Activated CD8-positive, alpha-beta T cell treated with anti-CD3 and anti-CD28 coated beads, Interleukin-2, amount 10 ng/mL, durations not matched to agents 7 days and 5 days (primary cell): ENCODE results near the gene ASTN2. TPM values are rescaled to one million over a fixed set of nuclear protein-coding genes. Genes with fewer than 3 reads are reported as not detected.

Source experiments
- ATAC-seq: fragments of 150-1000 bp; cut with Tn5 transposase; one replicate; pipeline ENCODE4 v1.10.0; 2021; ENCODE audit warnings: moderate library complexity
- CTCF ChIA-PET: fragments of 350-600 bp; sonication (Branson Sonifier 250); formaldehyde crosslinking; loops from one replicate; lab custom pipeline; 2021; ENCODE audit warnings: antibody characterized with exemption; lab: Charles Lee
- POLR2A ChIA-PET: fragments of 350-600 bp; sonication (Branson Sonifier 250); formaldehyde crosslinking; loops from one replicate; lab custom pipeline; 2021; ENCODE audit warnings: antibody characterized with exemption; lab: Charles Lee
- DNase-seq: peaks from one replicate; pipeline ENCODE4 v3.0.0-alpha.2; 2020
- H3K27ac Mint-ChIP-seq: one replicate; pipeline ENCODE4 v1.8.0; 2021; ENCODE audit warnings: mild to moderate bottlenecking, mixed read lengths
- H3K27me3 Mint-ChIP-seq: one replicate; pipeline ENCODE4 v1.8.0; 2021; ENCODE audit warnings: low read depth, mixed read lengths
- H3K36me3 Mint-ChIP-seq: one replicate; pipeline ENCODE4 v1.8.0; 2021; ENCODE audit warnings: low read depth, mixed read lengths
- H3K4me1 Mint-ChIP-seq: one replicate; pipeline ENCODE4 v1.8.0; 2021; ENCODE audit warnings: low read depth, mixed read lengths
- H3K4me3 Mint-ChIP-seq: one replicate; pipeline ENCODE4 v1.8.0; 2021; ENCODE audit warnings: mild to moderate bottlenecking, mixed read lengths
- H3K9me3 Mint-ChIP-seq: one replicate; pipeline ENCODE4 v1.8.0; 2022; ENCODE audit warnings: mixed read lengths; ENCODE audit not compliant: insufficient read depth
- total RNA-seq, 2 experiments: library from RNA; stranded (reverse); gene quantifications; one replicate each; pipeline ENCODE4 v1.2.3, GENCODE V29; 2021

Gene ASTN2
- total RNA-seq, 2 experiments from 2014 or later, result 4.7 to 4.9 TPM

DNA sequence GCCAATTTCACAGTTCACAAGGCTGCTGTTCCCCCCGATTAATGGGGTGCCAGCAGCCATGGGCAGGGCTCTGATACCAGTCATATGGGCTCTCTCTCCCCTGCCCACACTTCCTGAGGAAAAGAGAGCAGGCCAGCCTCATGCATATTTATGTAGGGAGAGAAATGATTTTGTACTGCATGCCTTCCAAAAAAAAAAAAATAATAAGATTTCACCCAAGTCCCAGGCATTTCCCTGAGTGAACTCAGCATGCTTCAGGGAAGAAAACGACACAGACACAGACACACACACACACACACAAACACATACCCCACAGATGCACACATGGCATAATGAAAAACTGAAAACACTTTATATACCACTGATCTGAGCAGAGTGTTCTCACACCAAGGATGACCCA, 232.8 kb downstream of the ASTN2 start:
- no peaks in the 10 kb centered on the region for H3K27me3 Mint-ChIP-seq
- H3K27ac Mint-ChIP-seq, result no peak overlapping the region
- no peak for DNase-seq
- POLR2A ChIA-PET, result no interaction called here
- CTCF ChIA-PET, result no interaction called here
- no peak overlapping the region for H3K4me3 Mint-ChIP-seq
- H3K4me1 Mint-ChIP-seq, result no peaks in the 10 kb centered on the region
- no peaks in the 10 kb centered on the region for H3K36me3 Mint-ChIP-seq
- no peak for ATAC-seq
- no peaks in the 10 kb centered on the region for H3K9me3 Mint-ChIP-seq

DNA sequence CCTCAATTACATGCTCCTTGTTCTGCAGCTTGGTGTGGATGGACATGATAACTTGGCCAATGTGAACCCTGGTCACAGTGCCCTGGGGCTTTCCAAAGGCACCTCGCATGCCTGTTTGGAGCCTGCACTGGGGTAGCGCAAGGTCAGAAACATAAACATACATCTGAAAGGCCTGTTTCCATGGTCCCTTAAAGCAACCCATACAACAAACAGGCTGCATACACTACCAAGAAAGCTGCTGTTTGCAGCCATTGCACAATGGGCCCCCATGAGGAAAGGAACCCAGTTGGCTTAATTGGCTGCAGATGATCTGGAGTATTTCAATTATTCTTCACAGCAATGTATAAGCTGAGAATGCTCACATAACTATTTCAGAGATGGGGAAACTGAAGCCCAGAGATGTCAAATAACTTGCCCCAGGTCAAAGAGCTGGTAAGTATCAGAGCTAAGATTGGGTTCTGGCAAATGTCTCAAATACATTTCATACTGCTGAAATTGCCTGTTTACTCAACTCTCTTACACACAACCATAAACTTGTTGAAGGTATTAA, 233.9 kb downstream of the ASTN2 start:
- ATAC-seq, result no peak
- ChIA-PET CTCF (no interaction called here), POLR2A (no interaction called here)
- no peaks in the 10 kb centered on the region for H3K27me3 Mint-ChIP-seq
- no peaks in the 10 kb centered on the region for H3K9me3 Mint-ChIP-seq
- no peaks in the 10 kb centered on the region for H3K4me1 Mint-ChIP-seq
- no peak overlapping the region for H3K27ac Mint-ChIP-seq
- DNase-seq, result no peak
- no peaks in the 10 kb centered on the region for H3K36me3 Mint-ChIP-seq
- H3K4me3 Mint-ChIP-seq, result no peak overlapping the region

DNA sequence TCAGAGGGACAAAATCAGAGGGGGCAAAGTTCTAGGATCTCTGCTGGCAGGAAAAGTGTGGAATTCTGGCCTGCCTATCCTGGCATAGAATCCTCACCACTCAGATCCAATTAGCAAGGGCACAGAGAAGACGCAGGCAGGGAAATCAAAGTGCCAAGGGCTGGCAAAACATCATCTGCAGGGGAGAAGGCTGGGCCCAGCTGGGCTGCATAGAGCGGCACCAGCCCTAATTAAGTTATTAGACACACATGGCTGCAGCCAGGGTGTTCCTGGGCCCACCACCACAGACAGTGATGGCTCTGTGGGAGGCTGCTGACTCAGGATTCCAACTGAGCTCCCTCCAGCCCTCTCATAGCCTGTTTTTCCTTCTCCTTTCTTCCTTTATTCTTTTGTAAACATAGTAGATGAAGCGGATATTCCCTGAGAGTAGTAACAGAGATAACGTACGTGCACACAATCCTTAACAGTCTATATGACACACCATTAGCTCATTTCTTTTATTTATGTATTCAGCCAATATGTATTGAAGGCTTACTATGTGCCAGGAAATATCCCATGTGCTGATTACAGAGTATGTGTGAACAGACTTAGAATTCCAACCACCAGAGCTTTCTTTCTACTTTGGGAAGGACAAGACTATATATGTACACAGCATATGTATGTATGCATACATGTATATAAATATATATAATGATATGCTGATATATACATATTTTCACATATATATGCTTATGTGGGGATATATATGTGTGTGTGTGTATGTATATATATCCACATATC, 236.1 kb downstream of the ASTN2 start:
- no peak overlapping the region for H3K4me3 Mint-ChIP-seq
- H3K27ac Mint-ChIP-seq, result no peak overlapping the region
- ATAC-seq (no peak), DNase-seq (no peak)
- ChIA-PET POLR2A (no interaction called here), CTCF (no interaction called here)
- H3K9me3 Mint-ChIP-seq, result no peaks in the 10 kb centered on the region
- no peaks in the 10 kb centered on the region for H3K4me1 Mint-ChIP-seq
- no peaks in the 10 kb centered on the region for H3K27me3 Mint-ChIP-seq
- no peaks in the 10 kb centered on the region for H3K36me3 Mint-ChIP-seq

DNA sequence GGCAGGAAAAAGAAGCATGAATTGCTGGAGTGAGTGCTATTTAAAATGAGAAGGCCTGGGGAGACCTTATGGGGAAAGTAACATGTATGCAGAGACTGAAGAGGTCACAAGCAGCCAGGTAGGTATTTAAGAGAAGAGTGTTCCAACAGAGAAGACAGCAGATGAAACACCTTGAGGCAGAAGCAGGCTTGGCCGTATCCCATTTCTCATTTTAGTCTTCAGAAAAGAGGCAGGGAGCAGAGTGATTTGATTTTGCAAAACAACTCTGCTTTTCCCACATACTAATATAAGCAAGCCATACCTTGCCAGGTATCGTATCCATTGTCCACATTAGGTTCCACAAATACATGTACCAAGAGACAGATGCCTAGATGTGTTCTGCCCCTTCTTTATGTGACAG, 244.3 kb downstream of the ASTN2 start:
- Mint-ChIP-seq H3K27ac (no peak overlapping the region), H3K9me3 (no peaks in the 10 kb centered on the region), H3K4me3 (no peak overlapping the region), H3K27me3 (no peaks in the 10 kb centered on the region), H3K4me1 (no peaks in the 10 kb centered on the region), H3K36me3 (no peaks in the 10 kb centered on the region)
- ChIA-PET CTCF (no interaction called here), POLR2A (no interaction called here)
- no peak for DNase-seq
- no peak for ATAC-seq

DNA sequence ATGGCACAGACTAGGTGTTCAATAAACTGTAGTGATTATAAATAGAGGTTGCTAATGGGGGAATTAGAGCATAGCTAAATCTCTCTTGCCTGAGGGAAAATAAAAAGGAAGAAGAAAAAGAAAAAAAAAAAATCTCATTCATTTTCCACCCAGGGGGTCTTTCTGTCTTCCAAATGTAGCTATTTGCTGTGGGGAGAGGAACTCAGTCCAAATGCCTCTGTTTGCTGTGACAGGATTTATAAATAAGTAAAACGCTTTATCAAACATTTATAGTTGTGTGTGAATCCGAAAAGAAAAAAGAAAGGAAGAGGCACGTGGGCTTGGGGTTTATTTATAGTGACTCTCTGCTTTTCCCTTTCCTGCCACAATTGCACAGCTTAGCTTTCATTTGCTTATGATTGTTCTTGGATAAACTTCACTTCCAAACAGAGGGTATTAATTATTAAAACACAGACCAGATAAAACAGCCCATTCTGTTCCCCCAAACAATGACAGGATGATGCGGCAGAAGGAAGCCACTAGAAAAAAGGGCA, 245.7 kb downstream of the ASTN2 start:
- no peak overlapping the region for H3K4me3 Mint-ChIP-seq
- H3K36me3 Mint-ChIP-seq, result no peaks in the 10 kb centered on the region
- no peak for ATAC-seq
- no peaks in the 10 kb centered on the region for H3K9me3 Mint-ChIP-seq
- no peaks in the 10 kb centered on the region for H3K27me3 Mint-ChIP-seq
- no peaks in the 10 kb centered on the region for H3K4me1 Mint-ChIP-seq
- DNase-seq, result no peak
- CTCF ChIA-PET, result no interaction called here
- POLR2A ChIA-PET, result no interaction called here
- H3K27ac Mint-ChIP-seq, result no peak overlapping the region

DNA sequence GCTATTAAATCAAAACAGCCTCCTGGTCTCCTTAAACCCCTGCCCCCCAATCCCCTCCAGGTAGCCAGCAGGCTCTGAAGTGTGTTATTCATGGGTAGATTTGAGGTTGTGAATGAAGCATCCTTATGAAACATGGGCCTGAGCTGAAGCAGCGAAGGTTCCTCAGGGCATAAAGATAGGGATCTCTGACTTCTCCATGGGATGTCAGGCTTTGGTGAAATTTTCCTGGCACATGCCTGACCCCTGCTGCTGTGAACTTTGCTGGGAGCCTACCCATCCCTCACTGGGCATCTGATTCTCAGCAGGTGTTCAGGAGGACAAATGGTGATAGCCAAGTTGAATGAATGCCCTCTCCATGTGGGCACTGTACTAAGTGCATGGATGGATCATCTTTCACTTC, 250.3 kb downstream of the ASTN2 start:
- H3K27ac Mint-ChIP-seq, result no peak overlapping the region
- no peaks in the 10 kb centered on the region for H3K36me3 Mint-ChIP-seq
- ChIA-PET POLR2A (no interaction called here), CTCF (no interaction called here)
- H3K9me3 Mint-ChIP-seq, result no peaks in the 10 kb centered on the region
- no peaks in the 10 kb centered on the region for H3K27me3 Mint-ChIP-seq
- H3K4me3 Mint-ChIP-seq, result no peak overlapping the region
- no peaks in the 10 kb centered on the region for H3K4me1 Mint-ChIP-seq
- ATAC-seq (no peak), DNase-seq (no peak)

DNA sequence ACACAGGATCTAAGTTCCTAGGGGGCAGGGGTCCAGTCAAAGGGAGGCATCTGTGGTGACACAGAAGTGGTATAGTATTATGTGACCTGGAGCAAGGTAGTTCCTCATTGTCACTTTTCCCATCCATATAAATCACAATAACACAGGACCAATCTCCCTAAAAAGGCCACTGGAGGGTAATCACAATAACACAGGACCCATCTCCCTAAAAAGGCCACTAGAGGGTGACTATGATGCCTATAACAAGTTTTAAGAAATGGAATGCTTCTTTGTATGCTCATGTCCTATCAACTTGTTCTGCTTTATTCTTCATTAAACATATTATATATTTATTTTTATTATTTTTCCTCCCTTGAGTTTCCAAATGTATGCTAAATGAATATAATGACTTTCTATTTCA, 254.6 kb downstream of the ASTN2 start:
- no peaks in the 10 kb centered on the region for H3K4me1 Mint-ChIP-seq

DNA sequence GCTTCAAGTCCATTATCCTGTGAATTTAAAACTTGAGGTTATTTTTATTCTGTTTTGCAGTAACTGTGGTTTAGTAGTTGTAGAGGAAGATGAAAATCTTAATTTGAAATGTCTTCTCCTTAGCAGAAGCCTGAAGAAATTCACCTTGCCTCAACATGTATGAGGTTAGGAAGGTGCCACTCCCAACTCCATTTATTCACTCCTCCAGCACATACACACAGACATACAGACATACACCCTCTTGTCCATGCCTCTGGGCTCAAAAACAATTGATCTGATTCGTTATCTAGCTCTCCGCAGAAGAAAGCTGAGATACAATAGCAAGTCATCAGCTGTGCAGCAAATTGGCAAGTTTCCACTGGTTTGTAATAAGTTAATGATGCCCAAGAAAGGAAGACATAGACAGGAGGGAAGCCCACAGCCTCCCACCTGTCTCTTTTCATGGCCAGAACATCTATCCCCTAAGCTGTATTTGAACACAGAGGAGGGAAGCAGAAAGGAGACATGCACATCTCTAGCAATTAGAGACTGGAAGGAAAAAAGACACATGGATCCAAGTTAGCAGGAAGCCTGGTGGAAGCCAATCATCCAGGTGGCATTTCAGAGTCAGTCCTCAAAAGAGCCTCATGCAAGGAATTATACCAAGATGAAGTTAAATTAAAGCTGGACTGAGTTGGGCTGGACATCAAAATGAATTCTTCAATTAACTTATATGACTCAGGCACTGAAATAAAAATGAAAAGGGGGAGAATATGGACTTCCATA, 257.9 kb downstream of the ASTN2 start:
- Mint-ChIP-seq H3K4me3 (no peak overlapping the region), H3K27me3 (no peaks in the 10 kb centered on the region), H3K36me3 (no peaks in the 10 kb centered on the region), H3K27ac (no peak overlapping the region), H3K4me1 (no peaks in the 10 kb centered on the region), H3K9me3 (no peaks in the 10 kb centered on the region)
- ATAC-seq, result no peak
- POLR2A ChIA-PET, result no interaction called here
- CTCF ChIA-PET, result no interaction called here
- no peak for DNase-seq

More for the DNA sequence above, 254.6 kb downstream of the ASTN2 start:
- Mint-ChIP-seq H3K9me3 (no peaks in the 10 kb centered on the region), H3K4me3 (no peak overlapping the region), H3K36me3 (no peaks in the 10 kb centered on the region), H3K27ac (no peak overlapping the region), H3K27me3 (no peaks in the 10 kb centered on the region)
- ChIA-PET POLR2A (no interaction called here), CTCF (interaction anchor here (0.6 kb wide), 1 partner anchor 752 kb away, joined by 3 read pairs; no protein-coding TSS in a partner anchor)
- no peak for ATAC-seq
- no peak for DNase-seq

DNA sequence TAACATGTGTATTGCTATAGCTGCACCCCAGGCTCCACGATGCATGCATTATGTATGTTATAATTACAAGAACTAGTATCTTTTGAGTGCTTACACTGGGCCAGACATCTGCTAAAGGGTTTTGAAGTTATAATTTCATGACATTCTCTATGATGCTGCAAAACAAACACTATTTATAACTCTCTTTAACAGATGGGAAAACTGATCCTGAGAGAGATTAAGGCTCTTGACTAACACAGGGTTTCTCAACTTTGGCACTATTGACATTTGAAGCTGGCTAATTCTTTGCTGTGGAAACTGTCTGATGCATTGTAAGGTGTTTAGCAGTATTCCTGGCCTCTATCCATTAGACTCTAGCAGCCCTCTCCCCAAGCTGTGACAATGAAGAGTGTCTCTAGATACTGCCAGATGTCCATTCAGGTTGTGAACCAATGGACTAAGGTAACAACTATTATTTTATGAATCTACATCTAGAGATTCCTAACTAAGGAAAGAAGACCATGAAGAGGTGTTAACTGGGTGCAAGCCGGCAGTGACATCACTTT, 258.6 kb downstream of the ASTN2 start:
- no peaks in the 10 kb centered on the region for H3K36me3 Mint-ChIP-seq
- no peak overlapping the region for H3K4me3 Mint-ChIP-seq
- POLR2A ChIA-PET, result no interaction called here
- H3K27me3 Mint-ChIP-seq, result no peaks in the 10 kb centered on the region
- DNase-seq, result no peak
- ATAC-seq, result no peak
- H3K4me1 Mint-ChIP-seq, result no peaks in the 10 kb centered on the region
- no peak overlapping the region for H3K27ac Mint-ChIP-seq
- no peaks in the 10 kb centered on the region for H3K9me3 Mint-ChIP-seq
- CTCF ChIA-PET, result no interaction called here

DNA sequence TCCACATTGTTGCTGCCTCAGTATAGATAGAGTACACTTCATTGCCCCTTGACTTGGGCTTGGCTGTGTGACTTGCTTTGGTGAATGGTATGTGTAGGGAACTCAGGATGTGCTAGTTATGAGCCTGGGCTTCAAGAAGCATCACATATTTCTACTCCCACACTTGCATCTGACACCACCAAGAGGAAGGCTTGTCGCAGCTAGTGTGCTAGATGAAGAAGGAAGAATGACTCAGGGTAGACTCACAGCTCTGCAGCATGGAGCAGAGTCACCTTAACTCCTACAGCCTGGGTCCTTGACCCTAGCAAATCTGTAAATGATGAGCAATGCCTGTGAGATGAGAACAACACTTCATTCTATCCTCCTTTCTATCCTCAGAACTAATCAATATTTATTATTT, 261.8 kb downstream of the ASTN2 start:
- DNase-seq (no peak), ATAC-seq (no peak)
- Mint-ChIP-seq H3K4me3 (no peak overlapping the region), H3K36me3 (no peaks in the 10 kb centered on the region), H3K4me1 (no peaks in the 10 kb centered on the region), H3K27me3 (no peaks in the 10 kb centered on the region), H3K27ac (no peak overlapping the region), H3K9me3 (no peaks in the 10 kb centered on the region)
- ChIA-PET POLR2A (no interaction called here), CTCF (no interaction called here)

DNA sequence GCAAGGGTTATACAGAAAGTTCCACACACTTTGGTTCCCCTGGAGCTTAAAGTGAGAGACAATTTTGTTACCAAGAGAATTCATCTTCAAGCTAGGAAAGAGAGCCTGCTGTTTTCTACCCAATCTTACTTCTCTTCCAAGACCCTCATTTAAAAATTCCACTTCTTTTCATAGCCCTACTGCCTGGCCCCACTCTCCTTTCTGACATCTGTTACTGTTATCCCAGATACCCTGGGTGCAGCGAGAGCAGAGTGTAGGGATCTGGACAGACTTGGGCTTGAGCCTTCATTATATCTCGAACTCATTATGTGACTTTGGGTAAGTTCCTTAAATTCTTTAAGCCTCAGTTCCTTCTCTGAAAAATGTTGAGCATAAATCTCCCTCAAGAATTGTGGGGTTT, 263.1 kb downstream of the ASTN2 start:
- Mint-ChIP-seq H3K4me1 (no peaks in the 10 kb centered on the region), H3K36me3 (no peaks in the 10 kb centered on the region), H3K27me3 (no peaks in the 10 kb centered on the region), H3K4me3 (no peak overlapping the region), H3K9me3 (no peaks in the 10 kb centered on the region), H3K27ac (no peak overlapping the region)
- POLR2A ChIA-PET, result no interaction called here
- CTCF ChIA-PET, result no interaction called here
- ATAC-seq, result no peak
- DNase-seq, result no peak

DNA sequence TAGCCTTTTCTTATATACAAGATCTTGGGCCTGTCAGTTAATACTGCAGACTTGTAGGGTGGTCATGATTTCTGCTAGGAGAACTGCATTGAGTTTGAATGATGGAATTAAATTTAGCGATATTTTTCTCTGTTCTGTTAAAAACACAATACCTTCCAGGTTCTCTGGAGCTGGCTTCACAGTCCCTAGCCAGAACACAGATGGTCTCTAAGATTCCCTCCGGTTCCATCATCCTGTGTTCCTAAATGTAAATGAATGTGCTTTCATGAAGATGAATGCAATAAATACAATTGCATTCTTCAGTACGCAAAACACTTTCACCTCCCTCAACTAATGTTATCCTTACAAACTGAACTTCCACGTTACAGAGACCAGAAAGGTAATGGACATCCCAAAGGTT, 264.9 kb downstream of the ASTN2 start:
- DNase-seq (no peak), ATAC-seq (no peak)
- CTCF ChIA-PET, result no interaction called here
- Mint-ChIP-seq H3K4me3 (no peak overlapping the region), H3K36me3 (no peaks in the 10 kb centered on the region), H3K9me3 (no peaks in the 10 kb centered on the region), H3K27ac (no peak overlapping the region), H3K27me3 (no peaks in the 10 kb centered on the region), H3K4me1 (no peaks in the 10 kb centered on the region)
- POLR2A ChIA-PET, result no interaction called here
